Osteoblast (primary cell): ENCODE data around the gene CFAP92. TPM values are rescaled to one million over a fixed set of nuclear protein-coding genes. Genes with fewer than 3 reads are reported as not detected.

Source experiments
- DNase-seq: peaks from one replicate; pipeline ENCODE4 v3.0.0; 2011; ENCODE audit warnings: low spot score, mixed read lengths; ENCODE audit not compliant: insufficient read length; ENCODE audit errors: missing footprints
- H2AFZ ChIP-seq: 2 replicates; pipeline ENCODE4 v1.6.0; 2011; ENCODE audit warnings: mild to moderate bottlenecking, low read length
- H3K27ac ChIP-seq: 2 replicates; pipeline ENCODE4 v1.5.1; 2011; ENCODE audit warnings: mild to moderate bottlenecking, low read depth, low read length, moderate library complexity
- H3K27me3 ChIP-seq: 2 replicates; pipeline ENCODE4 v1.6.0; 2012; ENCODE audit warnings: mild to moderate bottlenecking, control low read depth, inconsistent platforms, low read length, moderate library complexity; ENCODE audit not compliant: insufficient read depth
- H3K36me3 ChIP-seq: 2 replicates; pipeline ENCODE4 v1.5.1; 2011; ENCODE audit warnings: mild to moderate bottlenecking, low read length, control low read depth, moderate library complexity; ENCODE audit not compliant: insufficient read depth
- H3K4me1 ChIP-seq: 2 replicates; pipeline ENCODE4 v1.5.1; 2011; ENCODE audit warnings: mild to moderate bottlenecking, low read length, control low read depth, moderate library complexity; ENCODE audit not compliant: insufficient read depth
- H3K4me2 ChIP-seq: 2 replicates; pipeline ENCODE4 v1.6.0; 2011; ENCODE audit warnings: mild to moderate bottlenecking, low read length; ENCODE audit not compliant: insufficient read depth
- H3K4me3 ChIP-seq: fragments of 200-600 bp; sonication (generic); 3 replicates; pipeline ENCODE4 v1.5.1; 2012; ENCODE audit warnings: mild to moderate bottlenecking, low read length, inconsistent platforms; ENCODE audit not compliant: insufficient read depth
- H3K79me2 ChIP-seq: 2 replicates; pipeline ENCODE4 v1.6.0; 2012; ENCODE audit warnings: mild to moderate bottlenecking, low read length, control low read depth, inconsistent platforms; ENCODE audit not compliant: insufficient read depth
- H3K9me3 ChIP-seq: 2 replicates; pipeline ENCODE4 v1.5.1; 2011; ENCODE audit warnings: low read depth, low read length, control low read depth
- H4K20me1 ChIP-seq: 2 replicates; pipeline ENCODE4 v1.6.0; 2012; ENCODE audit warnings: mild to moderate bottlenecking, low read length, control low read depth; ENCODE audit not compliant: insufficient read depth
- CTCF ChIP-seq: IDR thresholded peaks from 2 replicates; pipeline ENCODE4 v1.5.1; 2011; ENCODE audit warnings: mild to moderate bottlenecking, low read depth, low read length, moderate library complexity; ENCODE audit errors: extremely low read depth
- total RNA-seq: library from RNA; depleted of rRNA; stranded (reverse); fragments of >200 nt; gene quantifications from 2 replicates; pipeline ENCODE4 v1.2.3, GENCODE V29; 2012

The CFAP92 gene
- total RNA-seq, 1 donor: not detected

GRCh38 chr3:128911911-128912310 lies 82.0 kb downstream of the CFAP92 start:
- peak; percentile 60 for DNase-seq
- H3K36me3 ChIP-seq: peaks cover 53% of the 10 kb centered on the region
- no peak overlapping the region for H3K4me2 ChIP-seq

GRCh38 chr3:128910006-128910405 lies 83.9 kb downstream of the CFAP92 start:
- Histone ChIP-seq H3K36me3 (peaks cover 52% of the 10 kb centered on the region), H3K4me1 (no peaks in the 10 kb centered on the region), H3K4me3 (no peak overlapping the region), H4K20me1 (no peaks in the 10 kb centered on the region), H3K27me3 (no peaks in the 10 kb centered on the region), H3K4me2 (no peak overlapping the region), H2AFZ (no peak overlapping the region), H3K27ac (no peak overlapping the region), H3K9me3 (no peaks in the 10 kb centered on the region), H3K79me2 (no peaks in the 10 kb centered on the region)
- TF ChIP-seq CTCF: no peak
- DNase-seq: no peak

More at GRCh38 chr3:128911911-128912310, 82.0 kb downstream of the CFAP92 start:
- TF ChIP-seq CTCF: no peak
- no peaks in the 10 kb centered on the region for H3K4me1 ChIP-seq
- no peaks in the 10 kb centered on the region for H3K9me3 ChIP-seq
- H4K20me1 ChIP-seq: no peaks in the 10 kb centered on the region
- H3K4me3 ChIP-seq: no peak overlapping the region
- no peaks in the 10 kb centered on the region for H3K27me3 ChIP-seq
- no peak overlapping the region for H2AFZ ChIP-seq
- H3K27ac ChIP-seq: no peak overlapping the region
- no peaks in the 10 kb centered on the region for H3K79me2 ChIP-seq

GRCh38 chr3:128908951-128909350 lies 84.9 kb downstream of the CFAP92 start:
- DNase-seq: no peak
- no peak for TF ChIP-seq CTCF
- no peak overlapping the region for H2AFZ ChIP-seq
- H3K4me3 ChIP-seq: no peak overlapping the region
- no peaks in the 10 kb centered on the region for H4K20me1 ChIP-seq
- H3K4me1 ChIP-seq: no peaks in the 10 kb centered on the region
- peaks cover 53% of the 10 kb centered on the region for H3K36me3 ChIP-seq
- no peaks in the 10 kb centered on the region for H3K9me3 ChIP-seq
- H3K27me3 ChIP-seq: no peaks in the 10 kb centered on the region
- no peaks in the 10 kb centered on the region for H3K79me2 ChIP-seq
- H3K27ac ChIP-seq: no peak overlapping the region
- no peak overlapping the region for H3K4me2 ChIP-seq

GRCh38 chr3:128907706-128908445 lies 86.0 kb downstream of the CFAP92 start:
- Histone ChIP-seq H3K27me3 (no peaks in the 10 kb centered on the region), H4K20me1 (peaks cover 3% of the 10 kb centered on the region), H3K4me3 (no peak overlapping the region), H2AFZ (no peak overlapping the region), H3K9me3 (no peaks in the 10 kb centered on the region), H3K27ac (no peak overlapping the region), H3K4me2 (no peak overlapping the region), H3K36me3 (peaks cover 58% of the 10 kb centered on the region), H3K4me1 (no peaks in the 10 kb centered on the region), H3K79me2 (no peaks in the 10 kb centered on the region)
- TF ChIP-seq CTCF: no peak
- no peak for DNase-seq
